Endothelial cell of umbilical vein (primary cell): ENCODE results near the gene CPSF7.

Experiments used
- CTCF ChIP-seq, 2 donors: IDR thresholded peaks; 1 replicate in 1 of 2; 2 replicates in 1 of 2; pipeline ENCODE4 v1.5.1; 2011; ENCODE audit warnings: low read length in 2 of 2, mild to moderate bottlenecking in 2 of 2, moderate library complexity in 2 of 2, control low read depth in 1 of 2, inconsistent platforms in 1 of 2, low read depth in 1 of 2; ENCODE audit not compliant: insufficient read depth in 1 of 2; ENCODE audit errors: extremely low read depth in 1 of 2
- EZH2 ChIP-seq: IDR thresholded peaks from 2 replicates; pipeline ENCODE4 v1.6.1; 2012; ENCODE audit warnings: borderline replicate concordance, low read depth, mild to moderate bottlenecking, moderate library complexity, low read length, inconsistent platforms; ENCODE audit not compliant: severe bottlenecking
- FOS ChIP-seq: IDR thresholded peaks from 2 replicates; pipeline ENCODE4 v1.6.1; 2011; ENCODE audit warnings: mild to moderate bottlenecking, low read length, moderate library complexity, borderline replicate concordance; ENCODE audit not compliant: insufficient read depth
- POLR2A ChIP-seq: IDR thresholded peaks from 2 replicates; pipeline ENCODE4 v1.6.1; 2012; ENCODE audit warnings: low read depth, mild to moderate bottlenecking, control low read depth, low read length
- POLR2AphosphoS5 ChIP-seq: IDR thresholded peaks from 2 replicates; pipeline ENCODE4 v1.6.1; 2012; ENCODE audit warnings: low read depth, mild to moderate bottlenecking, control low read depth, low read length, moderate library complexity; ENCODE audit not compliant: insufficient read depth

GRCh38 chr11:61442616-61443015 lies 12.8 kb upstream of the CPSF7 start:
- no peak for TF ChIP-seq CTCF (IDR thresholded peaks at IDR 0.05; ENCODE audit: extremely low read depth in 1 of 2, insufficient read depth in 1 of 2, low read depth in 1 of 2, low read length in 2 of 2)
- no peak for TF ChIP-seq EZH2
- TF ChIP-seq POLR2AphosphoS5: no peak
- TF ChIP-seq POLR2A: no peak
- TF ChIP-seq FOS: no peak
